Pons (tissue), 1 donor: ENCODE measurements around the gene GPC1.

Experiments
- DNase-seq: peaks from one replicate; pipeline ENCODE4 v3.0.0-alpha.2; 2016; ENCODE audit warnings: low spot score

The GPC1 gene

DNA sequence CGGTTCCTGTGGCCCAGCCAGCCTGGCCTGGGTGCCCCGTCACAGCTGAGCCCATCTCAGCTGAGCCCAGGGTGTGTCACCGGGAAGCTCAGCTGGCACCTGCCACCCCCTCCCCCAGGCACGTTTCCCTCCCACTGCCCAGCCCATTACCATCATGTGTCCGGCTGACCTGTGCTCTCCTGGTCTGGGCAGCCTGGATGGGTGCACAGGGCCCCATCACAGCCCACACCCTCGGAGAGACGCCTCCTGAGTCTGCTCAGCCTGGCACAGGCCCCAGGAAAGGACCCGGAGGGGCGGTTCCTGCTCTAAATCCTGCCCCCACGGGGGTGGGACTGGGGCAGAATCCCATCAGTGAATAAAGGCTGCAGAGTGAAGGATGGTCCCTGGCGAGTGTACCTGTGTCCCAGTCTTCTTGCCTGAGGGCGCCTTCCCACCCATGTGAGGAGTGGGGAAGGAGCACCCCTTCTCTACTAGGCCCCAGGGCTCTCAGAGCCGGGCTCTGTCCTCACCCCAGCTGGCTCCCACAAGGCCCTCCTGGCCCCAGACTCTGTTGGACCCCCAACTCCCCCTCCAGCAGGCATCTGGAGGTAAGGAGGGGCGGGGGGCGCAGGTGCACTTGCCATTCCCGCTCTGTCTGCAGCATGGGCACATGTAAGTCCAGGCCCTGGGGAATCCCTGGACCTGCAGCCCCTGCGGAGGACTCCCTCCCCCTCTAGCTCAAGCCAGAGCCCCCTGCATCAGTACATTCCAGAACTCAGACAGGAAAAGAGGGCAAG, 21.2 kb downstream of the GPC1 start:
- no peak for DNase-seq

DNA sequence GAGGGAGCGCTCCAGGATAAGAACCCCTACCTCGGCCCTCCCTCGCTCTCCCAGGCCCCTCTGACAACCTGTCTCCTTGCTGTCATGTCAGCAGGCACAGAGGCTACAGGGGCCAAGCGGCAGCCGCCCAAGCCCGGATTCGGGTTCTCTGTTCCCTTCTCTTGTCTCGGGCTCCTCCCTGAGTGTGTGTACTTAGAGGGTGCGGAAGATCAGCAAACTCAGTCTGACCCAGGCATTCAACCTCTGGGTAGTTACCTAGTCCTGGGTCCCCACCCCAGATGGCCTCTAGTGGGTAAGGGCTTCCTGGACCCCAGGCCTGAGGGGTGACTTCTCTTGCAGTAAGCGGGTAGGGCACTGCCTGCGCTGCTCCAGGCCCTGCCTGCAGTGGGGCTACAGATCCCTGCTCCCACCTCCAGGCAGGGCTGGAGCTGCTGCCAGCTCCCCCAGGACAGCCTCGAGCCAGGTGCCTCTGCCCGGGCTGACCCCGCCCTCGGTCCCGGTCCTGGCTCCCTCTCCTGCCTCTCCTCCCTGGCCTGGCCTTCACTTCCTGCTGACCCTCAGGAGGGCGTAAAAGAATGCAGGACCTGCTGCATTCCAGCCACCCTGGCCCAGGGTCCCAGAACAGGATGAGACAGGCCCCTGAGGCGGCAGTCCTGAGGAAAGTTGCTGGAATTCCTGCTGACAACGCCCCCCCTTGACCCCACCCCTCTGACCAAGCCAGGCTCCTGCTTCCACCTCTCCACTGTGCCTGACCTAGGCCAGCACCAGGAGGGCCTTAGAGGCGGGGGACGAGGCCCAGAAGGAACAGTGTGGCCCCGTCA, 22.0 kb downstream of the GPC1 start:
- no peak for DNase-seq

DNA sequence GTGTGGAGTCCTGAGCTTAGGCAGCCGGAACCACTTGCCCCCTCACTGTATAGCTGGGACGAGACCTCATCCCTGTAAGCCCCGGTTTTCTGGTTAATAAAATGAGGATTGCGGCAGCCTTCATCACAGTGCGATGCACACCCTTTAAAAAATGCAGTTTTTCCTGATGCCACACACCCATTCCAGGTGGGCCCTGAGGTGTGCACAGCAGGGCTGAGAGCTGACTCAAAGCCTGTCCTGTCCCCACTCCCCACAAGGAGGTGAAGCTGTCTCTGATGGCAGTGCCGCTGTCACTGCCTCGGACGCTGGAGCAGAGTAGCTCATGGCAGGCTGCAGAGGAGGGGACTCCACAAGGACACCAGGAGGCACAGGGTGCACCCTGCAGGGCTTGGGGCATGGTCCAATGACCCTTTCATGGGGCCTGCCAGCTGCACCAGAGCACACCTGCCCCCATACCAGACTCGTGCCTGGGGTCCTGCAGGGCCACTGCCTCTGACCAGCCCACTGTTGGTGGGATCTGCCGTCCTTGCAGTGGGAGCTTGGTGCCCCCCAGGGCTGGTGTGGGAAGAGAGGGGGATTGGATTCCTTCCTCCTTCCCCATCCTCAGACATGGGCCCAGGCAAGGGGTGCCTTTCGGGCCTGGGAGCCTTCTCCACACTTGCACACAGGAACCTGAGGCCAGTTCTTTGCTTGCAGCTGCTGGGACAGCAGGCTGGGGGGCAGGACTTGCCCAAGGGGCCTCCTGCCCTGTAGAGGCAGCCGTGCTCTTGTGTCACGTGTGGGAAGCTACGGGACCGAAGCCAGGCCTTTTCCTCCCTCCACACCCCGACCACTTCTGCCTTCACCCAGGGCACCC, 22.8 kb downstream of the GPC1 start:
- no peak for DNase-seq

DNA sequence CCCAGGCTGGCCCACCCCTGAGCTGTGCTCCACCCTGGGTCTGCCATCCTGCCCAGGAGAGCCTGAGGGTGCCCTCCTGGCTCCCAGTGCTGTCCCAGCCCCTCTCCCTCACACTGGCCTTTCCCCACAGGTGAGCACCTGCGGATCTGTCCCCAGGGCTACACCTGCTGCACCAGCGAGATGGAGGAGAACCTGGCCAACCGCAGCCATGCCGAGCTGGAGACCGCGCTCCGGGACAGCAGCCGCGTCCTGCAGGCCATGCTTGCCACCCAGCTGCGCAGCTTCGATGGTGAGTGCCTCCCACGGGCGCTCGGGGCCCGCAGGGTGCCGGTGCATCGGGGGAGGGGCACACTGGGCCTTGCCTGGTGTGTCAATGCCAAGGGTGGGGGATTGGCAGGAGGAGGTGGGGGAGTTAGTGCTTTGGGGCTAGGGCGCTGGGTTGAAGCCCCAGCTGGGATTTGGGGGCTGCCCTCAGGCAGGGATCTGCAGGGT, 23.5 kb downstream of the GPC1 start:
- no peak for DNase-seq

DNA sequence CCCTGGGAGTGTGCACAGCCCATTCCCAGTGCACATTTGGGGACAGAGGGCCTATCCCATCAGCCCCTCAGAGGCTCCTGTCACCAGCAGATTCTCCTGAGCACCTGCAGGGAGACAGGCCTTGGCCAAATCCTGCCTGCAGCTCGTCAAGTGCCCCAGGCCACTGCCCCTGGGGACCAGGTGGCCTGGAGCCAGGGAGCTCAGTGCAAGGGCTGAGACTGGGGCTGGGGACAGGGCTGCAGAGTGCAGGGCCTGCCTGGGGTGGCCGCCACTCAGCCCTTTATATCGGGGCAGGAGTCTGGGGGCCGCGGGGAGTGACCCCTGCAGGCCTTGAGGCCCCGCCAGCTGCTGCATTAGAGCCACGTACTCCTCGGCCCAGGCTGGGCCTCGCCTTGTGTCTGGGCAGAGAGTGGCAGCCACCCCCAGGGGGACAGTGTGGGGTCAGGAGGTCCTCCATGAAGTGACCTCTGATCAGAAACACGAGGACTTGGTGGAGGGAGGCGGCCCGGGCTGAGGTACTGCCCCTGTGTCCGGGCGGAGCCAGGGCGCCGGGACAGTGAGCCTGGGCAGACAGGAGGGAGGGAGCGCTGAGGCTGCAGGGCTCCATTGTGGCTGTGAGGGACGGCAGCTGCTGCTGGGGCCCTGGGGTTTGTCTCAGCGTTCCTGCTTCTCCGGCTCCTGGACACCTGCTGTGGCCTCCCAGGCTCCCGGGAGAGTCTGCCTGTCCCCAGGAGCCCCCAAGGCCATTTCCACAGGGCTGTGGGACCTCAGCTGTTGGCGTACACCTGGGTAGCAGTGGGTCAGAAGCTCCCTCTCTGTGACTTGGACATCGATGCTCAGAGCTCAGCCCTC, 24.2 kb downstream of the GPC1 start:
- no peak for DNase-seq

DNA sequence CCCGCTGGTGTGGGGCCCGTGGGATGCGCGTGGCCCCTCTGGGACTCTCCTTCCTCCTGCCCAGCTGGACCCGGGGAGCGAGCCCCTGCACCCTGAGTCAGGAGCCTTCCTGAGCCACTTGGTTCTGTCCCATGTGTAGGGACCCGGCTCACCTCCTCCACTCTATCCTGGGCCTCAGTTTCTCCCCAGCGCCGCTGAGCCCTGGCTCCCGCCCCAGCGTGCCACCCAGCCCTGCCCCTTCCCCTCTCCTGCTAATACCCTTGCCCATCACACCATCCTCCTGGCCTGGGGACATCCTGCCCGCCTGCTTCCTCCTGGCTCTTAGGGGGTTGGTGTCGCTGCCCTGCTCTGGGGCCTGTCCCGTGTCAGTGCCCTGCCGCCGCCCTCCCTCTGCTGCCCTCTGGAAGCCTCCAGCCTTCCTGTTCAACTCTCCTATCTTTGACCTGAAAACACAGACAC, 24.8 kb downstream of the GPC1 start:
- no peak for DNase-seq

DNA sequence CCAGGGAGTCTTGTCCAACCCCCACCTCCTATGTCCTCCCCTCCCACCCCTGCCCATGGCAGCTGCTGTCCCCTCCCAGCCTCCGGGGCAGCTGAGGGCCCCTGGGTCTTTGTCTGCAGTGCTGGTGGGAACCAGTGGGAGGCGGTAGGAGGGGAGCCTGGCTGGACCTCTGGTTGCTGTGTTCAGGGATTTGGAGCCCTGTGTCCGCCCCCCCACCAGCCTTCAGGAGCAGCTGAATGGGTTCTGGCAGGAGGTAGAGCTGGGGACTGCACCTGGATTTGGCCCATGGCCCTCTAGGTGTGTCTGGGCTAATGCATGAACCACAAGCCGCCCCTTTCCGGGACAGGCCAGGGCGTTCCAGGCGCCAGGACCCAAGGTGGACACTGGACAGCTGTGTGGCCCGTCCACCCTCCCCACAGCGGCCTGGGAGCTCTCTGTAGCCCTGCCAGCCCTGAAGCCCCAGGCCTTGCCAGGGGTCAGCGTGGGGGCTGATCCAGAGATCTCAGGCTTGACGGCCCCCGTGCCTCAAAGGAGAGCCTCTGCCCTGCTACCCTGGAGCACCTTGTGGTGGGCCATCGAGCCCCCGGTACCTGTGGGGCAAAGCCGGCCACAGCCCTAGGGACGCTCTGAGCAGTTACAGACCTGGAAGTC, 25.4 kb downstream of the GPC1 start:
- no peak for DNase-seq

DNA sequence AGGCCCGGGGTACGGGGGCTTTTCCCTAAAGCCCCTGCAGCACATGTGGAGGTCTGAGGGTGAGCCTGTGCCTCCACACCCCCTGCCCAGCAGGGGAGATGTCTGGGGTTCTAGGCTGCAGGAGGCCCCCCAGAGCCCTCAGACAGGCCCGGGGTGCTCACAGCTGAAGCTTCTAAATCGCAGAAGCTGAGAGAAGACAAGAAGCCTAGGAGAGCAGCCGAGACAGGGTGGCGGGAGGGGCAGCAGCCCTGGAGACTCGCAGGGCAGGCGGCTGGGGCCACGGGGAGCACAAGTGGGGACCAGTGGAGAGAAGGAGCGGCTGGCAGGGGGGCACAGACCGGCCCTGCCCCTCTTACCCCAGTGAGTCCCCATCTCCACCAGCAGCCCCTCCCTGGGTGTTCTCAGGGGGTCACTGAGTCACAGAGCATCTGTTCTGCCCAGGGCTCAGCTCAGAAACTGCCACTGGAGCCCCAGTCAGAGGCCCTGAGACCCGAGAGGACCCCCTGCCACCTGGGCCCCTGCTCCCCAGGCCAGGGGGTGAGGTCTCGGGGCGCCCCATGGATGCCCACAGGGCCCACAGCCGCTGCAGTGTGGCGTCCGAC, 26.1 kb downstream of the GPC1 start:
- DNase-seq = no peak

DNA sequence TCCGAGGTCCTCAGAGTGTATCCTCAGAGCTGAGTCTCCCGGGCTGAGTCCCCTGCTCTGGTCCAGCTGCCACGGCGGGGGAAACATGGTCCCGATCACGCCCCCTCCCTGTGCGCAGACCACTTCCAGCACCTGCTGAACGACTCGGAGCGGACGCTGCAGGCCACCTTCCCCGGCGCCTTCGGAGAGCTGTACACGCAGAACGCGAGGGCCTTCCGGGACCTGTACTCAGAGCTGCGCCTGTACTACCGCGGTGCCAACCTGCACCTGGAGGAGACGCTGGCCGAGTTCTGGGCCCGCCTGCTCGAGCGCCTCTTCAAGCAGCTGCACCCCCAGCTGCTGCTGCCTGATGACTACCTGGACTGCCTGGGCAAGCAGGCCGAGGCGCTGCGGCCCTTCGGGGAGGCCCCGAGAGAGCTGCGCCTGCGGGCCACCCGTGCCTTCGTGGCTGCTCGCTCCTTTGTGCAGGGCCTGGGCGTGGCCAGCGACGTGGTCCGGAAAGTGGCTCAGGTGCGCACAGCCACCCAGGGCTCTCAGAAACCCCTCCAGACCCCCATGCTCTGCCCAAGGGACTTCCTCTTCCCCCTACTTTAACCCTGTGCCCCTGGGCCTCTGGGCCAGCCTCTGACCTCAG, 26.7 kb downstream of the GPC1 start:
- DNase-seq = no peak

DNA sequence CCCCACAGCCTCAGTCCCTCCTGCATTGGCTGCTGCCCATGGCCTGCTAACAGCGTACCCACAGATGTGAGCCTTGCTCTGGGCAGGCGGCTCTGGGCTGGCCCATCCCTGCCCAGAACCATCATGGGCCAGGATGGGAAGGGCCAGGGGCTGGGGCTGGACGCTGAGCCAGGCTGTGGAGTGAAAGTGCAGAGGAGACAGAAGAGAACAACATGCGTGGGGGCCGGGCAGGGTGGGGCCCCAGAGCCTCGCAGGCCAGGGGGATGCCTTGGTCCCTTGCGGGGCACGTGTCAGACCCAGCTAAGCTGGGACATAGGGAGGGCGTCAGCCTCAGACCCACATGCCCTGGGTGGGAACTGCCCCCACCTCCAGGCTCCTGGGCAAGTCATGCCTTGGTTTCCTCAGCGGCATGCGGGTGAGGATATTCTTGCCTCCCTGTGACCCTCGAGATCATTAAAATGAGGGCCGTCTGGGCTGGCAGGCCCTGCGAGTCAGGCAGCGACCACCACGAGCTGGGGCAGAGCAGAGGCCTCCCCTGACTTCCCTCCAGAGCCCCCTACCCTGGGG, 27.3 kb downstream of the GPC1 start:
- DNase-seq = no peak

DNA sequence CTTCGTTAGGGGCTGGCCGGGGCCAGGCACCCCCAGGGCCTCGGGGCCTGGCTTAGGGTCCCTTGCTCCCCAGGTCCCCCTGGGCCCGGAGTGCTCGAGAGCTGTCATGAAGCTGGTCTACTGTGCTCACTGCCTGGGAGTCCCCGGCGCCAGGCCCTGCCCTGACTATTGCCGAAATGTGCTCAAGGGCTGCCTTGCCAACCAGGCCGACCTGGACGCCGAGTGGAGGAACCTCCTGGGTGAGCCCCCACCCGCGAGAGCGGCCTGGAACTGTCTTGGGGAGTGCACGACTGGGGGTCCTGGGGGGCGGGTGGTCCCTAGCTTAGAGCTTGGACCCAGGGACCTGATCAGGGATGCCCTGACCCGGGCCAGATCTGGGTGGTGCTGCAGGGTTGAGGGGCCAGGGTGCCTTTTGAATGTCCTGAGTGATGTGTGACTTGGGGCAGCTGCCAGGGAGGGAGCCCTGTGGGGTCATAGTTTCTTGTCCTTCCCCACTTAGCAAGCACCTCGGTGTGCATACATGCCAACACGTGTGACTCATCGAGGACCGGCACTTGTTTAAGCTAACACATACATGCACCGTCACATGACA, 27.9 kb downstream of the GPC1 start:
- no peak for DNase-seq

DNA sequence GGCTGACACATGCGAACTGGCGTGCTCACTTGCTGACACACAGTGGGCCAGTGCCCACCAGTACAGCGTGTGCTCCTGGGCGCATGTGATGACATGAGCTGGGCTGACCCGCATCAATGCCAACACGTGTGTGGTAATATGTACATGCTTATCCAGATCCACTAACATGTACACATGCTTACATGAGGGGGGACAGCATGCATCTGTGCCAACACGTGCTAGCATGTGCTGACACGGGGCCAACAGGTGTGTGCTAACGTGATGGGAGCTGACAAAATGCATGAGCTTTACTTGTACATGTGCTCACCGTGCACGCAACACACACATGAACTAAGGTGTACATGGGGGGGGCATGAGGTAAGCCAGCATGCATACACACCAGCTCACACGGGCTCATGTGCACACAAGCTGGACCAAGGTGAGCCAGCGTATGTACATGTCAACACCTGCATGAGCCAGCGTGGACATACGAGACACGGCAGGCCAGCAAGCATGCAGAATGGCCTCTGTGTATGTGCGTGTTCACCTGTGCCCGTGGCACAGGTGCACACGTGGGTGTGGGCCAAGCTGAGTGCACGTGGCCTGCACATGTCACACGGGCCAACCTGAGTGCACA, 28.5 kb downstream of the GPC1 start:
- no peak for DNase-seq

DNA sequence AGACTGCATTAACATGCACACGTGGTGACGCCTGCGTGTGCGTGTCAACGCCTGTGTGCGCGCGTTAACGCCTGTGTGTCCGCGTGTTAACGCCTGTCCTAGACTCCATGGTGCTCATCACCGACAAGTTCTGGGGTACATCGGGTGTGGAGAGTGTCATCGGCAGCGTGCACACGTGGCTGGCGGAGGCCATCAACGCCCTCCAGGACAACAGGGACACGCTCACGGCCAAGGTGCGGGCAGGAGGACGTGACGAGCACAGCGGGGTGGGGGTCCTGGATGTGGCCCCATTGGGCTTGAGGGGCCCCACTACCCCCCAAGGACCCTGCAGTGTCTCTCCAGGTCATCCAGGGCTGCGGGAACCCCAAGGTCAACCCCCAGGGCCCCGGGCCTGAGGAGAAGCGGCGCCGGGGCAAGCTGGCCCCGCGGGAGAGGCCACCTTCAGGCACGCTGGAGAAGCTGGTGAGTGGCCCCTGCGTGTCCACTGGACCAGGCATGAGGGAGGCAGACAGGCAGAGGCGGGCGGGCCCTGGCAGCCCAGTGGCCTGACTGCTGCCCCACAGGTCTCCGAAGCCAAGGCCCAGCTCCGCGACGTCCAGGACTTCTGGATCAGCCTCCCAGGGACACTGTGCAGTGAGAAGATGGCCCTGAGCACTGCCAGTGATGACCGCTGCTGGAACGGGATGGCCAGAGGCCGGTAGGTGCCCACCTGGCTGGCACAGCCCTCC, 29.2 kb downstream of the GPC1 start:
- no peak for DNase-seq

DNA sequence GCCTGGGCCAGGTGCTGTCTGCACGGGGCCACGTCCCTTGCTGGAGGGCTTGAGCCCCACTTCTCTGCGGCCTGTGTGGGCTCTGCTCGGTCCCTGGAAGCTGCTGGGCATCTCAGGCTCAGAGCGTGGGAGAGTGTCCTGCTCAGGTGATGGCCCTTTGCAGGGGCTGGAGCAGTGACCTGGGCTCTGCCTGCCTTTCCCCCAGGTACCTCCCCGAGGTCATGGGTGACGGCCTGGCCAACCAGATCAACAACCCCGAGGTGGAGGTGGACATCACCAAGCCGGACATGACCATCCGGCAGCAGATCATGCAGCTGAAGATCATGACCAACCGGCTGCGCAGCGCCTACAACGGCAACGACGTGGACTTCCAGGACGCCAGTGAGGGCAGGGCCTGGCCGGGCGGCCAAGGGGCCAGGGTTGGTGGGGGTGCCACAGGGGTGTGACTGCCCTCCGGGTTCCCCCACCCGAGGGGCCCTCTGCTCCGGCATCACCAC, 29.9 kb downstream of the GPC1 start:
- no peak for DNase-seq

DNA sequence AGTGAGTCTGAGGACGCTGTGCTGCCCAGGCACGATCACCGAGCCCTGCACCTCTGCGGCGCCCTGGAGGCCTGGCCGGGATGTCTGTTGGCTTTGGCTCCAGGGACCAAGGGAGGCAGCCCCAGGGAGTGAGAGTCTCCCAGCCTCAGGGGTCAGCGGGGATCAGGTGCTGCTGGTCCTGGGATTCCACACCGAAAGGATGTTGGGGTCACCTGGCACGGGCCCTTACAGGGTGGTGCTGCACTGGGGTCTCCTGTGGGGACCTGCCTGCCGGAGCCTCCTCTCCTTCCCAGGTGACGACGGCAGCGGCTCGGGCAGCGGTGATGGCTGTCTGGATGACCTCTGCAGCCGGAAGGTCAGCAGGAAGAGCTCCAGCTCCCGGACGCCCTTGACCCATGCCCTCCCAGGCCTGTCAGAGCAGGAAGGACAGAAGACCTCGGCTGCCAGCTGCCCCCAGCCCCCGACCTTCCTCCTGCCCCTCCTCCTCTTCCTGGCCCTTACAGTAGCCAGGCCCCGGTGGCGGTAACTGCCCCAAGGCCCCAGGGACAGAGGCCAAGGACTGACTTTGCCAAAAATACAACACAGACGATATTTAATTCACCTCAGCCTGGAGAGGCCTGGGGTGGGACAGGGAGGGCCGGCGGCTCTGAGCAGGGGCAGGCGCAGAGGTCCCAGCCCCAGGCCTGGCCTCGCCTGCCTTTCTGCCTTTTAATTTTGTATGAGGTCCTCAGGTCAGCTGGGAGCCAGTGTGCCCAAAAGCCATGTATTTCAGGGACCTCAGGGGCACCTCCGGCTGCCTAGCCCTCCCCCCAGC, 30.5 kb downstream of the GPC1 start:
- DNase-seq = no peak

DNA sequence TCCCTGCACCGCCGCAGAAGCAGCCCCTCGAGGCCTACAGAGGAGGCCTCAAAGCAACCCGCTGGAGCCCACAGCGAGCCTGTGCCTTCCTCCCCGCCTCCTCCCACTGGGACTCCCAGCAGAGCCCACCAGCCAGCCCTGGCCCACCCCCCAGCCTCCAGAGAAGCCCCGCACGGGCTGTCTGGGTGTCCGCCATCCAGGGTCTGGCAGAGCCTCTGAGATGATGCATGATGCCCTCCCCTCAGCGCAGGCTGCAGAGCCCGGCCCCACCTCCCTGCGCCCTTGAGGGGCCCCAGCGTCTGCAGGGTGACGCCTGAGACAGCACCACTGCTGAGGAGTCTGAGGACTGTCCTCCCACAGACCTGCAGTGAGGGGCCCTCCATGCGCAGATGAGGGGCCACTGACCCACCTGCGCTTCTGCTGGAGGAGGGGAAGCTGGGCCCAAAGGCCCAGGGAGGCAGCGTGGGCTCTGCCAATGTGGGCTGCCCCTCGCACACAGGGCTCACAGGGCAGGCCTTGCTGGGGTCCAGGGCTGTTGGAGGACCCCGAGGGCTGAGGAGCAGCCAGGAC, 31.2 kb downstream of the GPC1 start:
- no peak for DNase-seq
